Measurements from ENCODE around the gene METRN.

Gene METRN

GRCh38 chr16:730666-731509 is 16.0 kb downstream of the METRN start:
- Histone ChIP-seq H3K27ac (ENCODE audit: low read length) (no peak overlapping the region), H3K9ac (ENCODE audit: low read length) (no peak overlapping the region), H3K27me3 (ENCODE audit: low read depth, low read length) (no peaks in the 10 kb centered on the region), H3K4me1 (ENCODE audit: low read length) (peaks cover 16% of the 10 kb centered on the region), H3K36me3 (replicated peaks; ENCODE audit: low read depth, low read length) (peaks cover 5% of the 10 kb centered on the region), H2AFZ (ENCODE audit: low read depth, low read length) (no peak overlapping the region), H3K79me2 (ENCODE audit: low read length) (no peaks in the 10 kb centered on the region), H4K20me1 (ENCODE audit: insufficient read depth, low read length) (no peaks in the 10 kb centered on the region), H3K4me3 (ENCODE audit: low read length) (no peak overlapping the region), H3K4me2 (ENCODE audit: low read length) (no peak overlapping the region), H3K9me3 (ENCODE audit: insufficient read depth, low read length) (no peaks in the 10 kb centered on the region)
- TF ChIP-seq, protein P1, sequence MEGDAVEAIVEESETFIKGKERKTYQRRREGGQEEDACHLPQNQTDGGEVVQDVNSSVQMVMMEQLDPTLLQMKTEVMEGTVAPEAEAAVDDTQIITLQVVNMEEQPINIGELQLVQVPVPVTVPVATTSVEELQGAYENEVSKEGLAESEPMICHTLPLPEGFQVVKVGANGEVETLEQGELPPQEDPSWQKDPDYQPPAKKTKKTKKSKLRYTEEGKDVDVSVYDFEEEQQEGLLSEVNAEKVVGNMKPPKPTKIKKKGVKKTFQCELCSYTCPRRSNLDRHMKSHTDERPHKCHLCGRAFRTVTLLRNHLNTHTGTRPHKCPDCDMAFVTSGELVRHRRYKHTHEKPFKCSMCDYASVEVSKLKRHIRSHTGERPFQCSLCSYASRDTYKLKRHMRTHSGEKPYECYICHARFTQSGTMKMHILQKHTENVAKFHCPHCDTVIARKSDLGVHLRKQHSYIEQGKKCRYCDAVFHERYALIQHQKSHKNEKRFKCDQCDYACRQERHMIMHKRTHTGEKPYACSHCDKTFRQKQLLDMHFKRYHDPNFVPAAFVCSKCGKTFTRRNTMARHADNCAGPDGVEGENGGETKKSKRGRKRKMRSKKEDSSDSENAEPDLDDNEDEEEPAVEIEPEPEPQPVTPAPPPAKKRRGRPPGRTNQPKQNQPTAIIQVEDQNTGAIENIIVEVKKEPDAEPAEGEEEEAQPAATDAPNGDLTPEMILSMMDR (IDR thresholded peaks at IDR 0.05; ENCODE audit: low read depth, low read length) = no peak
- no peak for TF ChIP-seq EZH2phosphoT487 (IDR thresholded peaks at IDR 0.05; ENCODE audit: low read depth)

DNA sequence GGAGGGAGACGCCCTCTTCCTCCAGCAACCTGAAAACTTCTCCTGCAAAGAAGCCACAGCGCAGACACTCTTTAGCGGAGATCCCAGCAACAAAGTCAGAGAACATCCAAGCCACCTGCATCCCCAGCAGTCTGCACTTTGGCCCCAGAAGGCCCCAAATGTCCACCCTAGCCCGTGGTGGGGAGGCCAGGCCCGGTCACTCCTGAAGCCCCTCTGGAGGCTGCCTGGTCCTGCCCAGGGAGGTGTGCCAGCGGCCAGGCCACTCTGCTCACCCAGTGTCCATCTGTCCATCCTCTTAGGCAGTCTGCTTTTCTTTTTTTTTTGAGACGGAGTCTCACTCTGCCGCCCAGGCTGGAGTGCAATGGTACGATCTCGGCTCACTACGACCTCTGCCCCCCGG is 17.4 kb downstream of the METRN start:
- no peaks in the 10 kb centered on the region for H3K27me3 ChIP-seq (ENCODE audit: low read depth, low read length)
- no peaks in the 10 kb centered on the region for H3K79me2 ChIP-seq (ENCODE audit: low read length)
- peaks cover 8% of the 10 kb centered on the region for H3K36me3 ChIP-seq (replicated peaks; ENCODE audit: low read depth, low read length)
- H3K4me3 ChIP-seq (ENCODE audit: low read length) = no peak overlapping the region
- H3K9me3 ChIP-seq (ENCODE audit: insufficient read depth, low read length) = no peaks in the 10 kb centered on the region
- TF ChIP-seq, protein P1 (IDR thresholded peaks at IDR 0.05; ENCODE audit: low read depth, low read length) = no peak
- no peak for TF ChIP-seq EZH2phosphoT487 (IDR thresholded peaks at IDR 0.05; ENCODE audit: low read depth)
- H2AFZ ChIP-seq (ENCODE audit: low read depth, low read length) = no peak overlapping the region
- H4K20me1 ChIP-seq (ENCODE audit: insufficient read depth, low read length) = no peaks in the 10 kb centered on the region
- H3K9ac ChIP-seq (ENCODE audit: low read length) = no peak overlapping the region
- peaks cover 21% of the 10 kb centered on the region for H3K4me1 ChIP-seq (ENCODE audit: low read length)
- H3K27ac ChIP-seq (ENCODE audit: low read length) = no peak overlapping the region
- no peak overlapping the region for H3K4me2 ChIP-seq (ENCODE audit: low read length)

GRCh38 chr16:732936-733335 is 18.0 kb downstream of the METRN start:
- Histone ChIP-seq H3K36me3 (replicated peaks; ENCODE audit: low read depth, low read length) (peaks cover 11% of the 10 kb centered on the region), H3K4me3 (ENCODE audit: low read length) (no peak overlapping the region), H3K4me1 (ENCODE audit: low read length) (peaks cover 27% of the 10 kb centered on the region), H3K4me2 (ENCODE audit: low read length) (no peak overlapping the region), H3K27ac (ENCODE audit: low read length) (no peak overlapping the region), H4K20me1 (ENCODE audit: insufficient read depth, low read length) (no peaks in the 10 kb centered on the region), H3K9me3 (ENCODE audit: insufficient read depth, low read length) (no peaks in the 10 kb centered on the region), H3K9ac (ENCODE audit: low read length) (no peak overlapping the region), H3K27me3 (ENCODE audit: low read depth, low read length) (no peaks in the 10 kb centered on the region), H3K79me2 (ENCODE audit: low read length) (no peaks in the 10 kb centered on the region), H2AFZ (ENCODE audit: low read depth, low read length) (no peak overlapping the region)
- no peak for TF ChIP-seq EZH2phosphoT487 (IDR thresholded peaks at IDR 0.05; ENCODE audit: low read depth)
- TF ChIP-seq, protein P1 (IDR thresholded peaks at IDR 0.05; ENCODE audit: low read depth, low read length) = no peak

DNA sequence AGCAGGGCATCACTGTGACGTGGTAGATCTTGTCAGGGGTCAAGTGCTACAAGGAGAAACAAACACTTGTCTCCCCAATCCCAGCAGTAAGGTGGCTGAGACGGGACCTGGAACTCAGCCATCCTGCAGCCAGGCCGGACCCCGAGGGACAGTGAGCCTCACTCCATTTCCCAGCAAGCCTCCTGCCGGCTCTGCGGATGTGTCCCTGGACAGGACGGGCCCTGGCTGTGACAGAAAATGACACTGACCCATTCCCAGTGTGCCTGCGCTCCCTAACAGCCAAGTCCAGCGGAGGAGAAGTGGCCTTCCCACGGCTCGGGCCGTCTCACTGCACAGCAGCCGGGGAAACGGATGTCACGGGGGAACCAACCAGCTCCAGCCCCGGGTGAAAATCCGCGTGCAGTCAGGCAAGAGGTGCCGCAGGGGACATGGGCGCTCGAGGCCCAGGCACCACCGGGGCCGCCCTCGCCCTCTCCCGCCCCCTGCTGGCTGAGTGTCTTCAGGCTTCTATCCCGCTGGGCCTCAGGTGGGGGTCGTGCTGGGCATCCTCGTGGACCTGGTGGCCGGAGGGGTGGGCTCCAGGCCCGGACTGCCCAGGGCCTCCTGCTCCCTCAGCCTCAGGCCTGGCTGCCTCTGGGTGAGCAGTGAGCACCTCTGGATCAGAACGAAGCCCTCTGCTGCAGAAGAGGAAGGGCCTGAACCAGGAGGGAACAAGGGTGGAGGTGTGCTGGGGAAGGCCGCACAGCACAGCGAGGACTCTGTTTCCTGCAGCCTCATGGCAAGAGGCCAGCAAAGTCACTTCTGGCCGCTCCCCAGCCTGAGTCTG is 18.7 kb downstream of the METRN start:
- Histone ChIP-seq H3K9me3 (ENCODE audit: insufficient read depth, low read length) (no peaks in the 10 kb centered on the region), H3K79me2 (ENCODE audit: low read length) (no peaks in the 10 kb centered on the region), H3K9ac (ENCODE audit: low read length) (no peak overlapping the region), H3K4me1 (ENCODE audit: low read length) (peaks cover 25% of the 10 kb centered on the region), H2AFZ (ENCODE audit: low read depth, low read length) (no peak overlapping the region), H3K27ac (ENCODE audit: low read length) (no peak overlapping the region), H4K20me1 (ENCODE audit: insufficient read depth, low read length) (no peaks in the 10 kb centered on the region), H3K27me3 (ENCODE audit: low read depth, low read length) (no peaks in the 10 kb centered on the region), H3K4me2 (ENCODE audit: low read length) (no peak overlapping the region), H3K36me3 (replicated peaks; ENCODE audit: low read depth, low read length) (peaks cover 11% of the 10 kb centered on the region), H3K4me3 (ENCODE audit: low read length) (no peak overlapping the region)
- no peak for TF ChIP-seq EZH2phosphoT487 (IDR thresholded peaks at IDR 0.05; ENCODE audit: low read depth)
- TF ChIP-seq, protein P1 (IDR thresholded peaks at IDR 0.05; ENCODE audit: low read depth, low read length) = peak; percentile 59
